ENCODE measurements around the gene CDC42BPA. TPM values are rescaled to one million over a fixed set of nuclear protein-coding genes. Genes with fewer than 3 reads are reported as not detected.

CDC42BPA gene
- polyA plus RNA-seq, 1 donor: 24.3 TPM

DNA sequence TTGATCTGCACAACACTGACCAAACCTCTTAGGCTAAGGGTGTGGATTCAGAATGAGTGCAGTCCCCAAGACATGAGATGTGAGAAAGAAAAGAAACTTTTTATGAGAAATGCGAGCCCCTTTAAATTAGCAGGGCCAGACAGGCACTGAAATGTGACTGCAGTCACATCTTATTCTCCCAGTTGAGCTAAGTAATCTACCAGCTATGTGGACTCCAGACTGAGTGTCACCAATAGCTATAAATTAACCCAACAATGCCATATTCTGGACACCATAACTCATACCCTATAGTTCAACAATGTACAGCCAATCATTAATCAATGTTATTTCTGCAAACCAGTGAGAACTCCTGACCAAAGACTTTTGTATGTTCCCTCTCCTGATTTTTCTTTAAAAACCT, 225.0 kb downstream of the CDC42BPA start:
- Histone ChIP-seq H3K4me3 (ENCODE audit: low read length) (no peak overlapping the region), H3K36me3 (ENCODE audit: control insufficient read depth, insufficient read depth, low read length) (peaks cover 5% of the 10 kb centered on the region), H3K27ac (ENCODE audit: low read length) (peak overlapping the region; percentile 71), H3K27me3 (ENCODE audit: control insufficient read depth, insufficient read depth, low read length) (no peaks in the 10 kb centered on the region), H3K4me1 (ENCODE audit: control insufficient read depth, insufficient read depth, low read length) (peaks cover 21% of the 10 kb centered on the region), H3K9me3 (ENCODE audit: control insufficient read depth, low read depth, low read length) (no peaks in the 10 kb centered on the region)
- peak in 1 of 2 donors; percentile 42 for DNase-seq
- no CpG with 5 or more reads among the region's 1 CpG for WGBS (ENCODE audit: insufficient coverage, low lambda C conversion rate)

- DNase-seq: no peak
- WGBS (ENCODE audit: insufficient coverage, low lambda C conversion rate): 100% methylated on average over 1 of the region's 1 CpG
Measured at GRCh38 chr1:227092069-227092468, 226.2 kb downstream of the CDC42BPA start.

GRCh38 chr1:227086636-227087035, 231.7 kb downstream of the CDC42BPA start:
- H3K4me3 ChIP-seq (ENCODE audit: low read length): no peak overlapping the region
- H3K4me1 ChIP-seq (ENCODE audit: control insufficient read depth, insufficient read depth, low read length): no peaks in the 10 kb centered on the region
- H3K9me3 ChIP-seq (ENCODE audit: control insufficient read depth, low read depth, low read length): no peaks in the 10 kb centered on the region
- H3K36me3 ChIP-seq (ENCODE audit: control insufficient read depth, insufficient read depth, low read length): peaks cover 18% of the 10 kb centered on the region
- H3K27me3 ChIP-seq (ENCODE audit: control insufficient read depth, insufficient read depth, low read length): no peaks in the 10 kb centered on the region
- 100% methylated on average over 1 of the region's 2 CpGs for WGBS (ENCODE audit: insufficient coverage, low lambda C conversion rate)
- DNase-seq: no peak
- H3K27ac ChIP-seq (ENCODE audit: low read length): no peak overlapping the region

More at GRCh38 chr1:227092069-227092468, 226.2 kb downstream of the CDC42BPA start:
- Histone ChIP-seq H3K27ac (ENCODE audit: low read length) (no peak overlapping the region), H3K4me1 (ENCODE audit: control insufficient read depth, insufficient read depth, low read length) (peaks cover 21% of the 10 kb centered on the region), H3K4me3 (ENCODE audit: low read length) (no peak overlapping the region), H3K27me3 (ENCODE audit: control insufficient read depth, insufficient read depth, low read length) (no peaks in the 10 kb centered on the region), H3K9me3 (ENCODE audit: control insufficient read depth, low read depth, low read length) (no peaks in the 10 kb centered on the region), H3K36me3 (ENCODE audit: control insufficient read depth, insufficient read depth, low read length) (peaks cover 9% of the 10 kb centered on the region)

DNA sequence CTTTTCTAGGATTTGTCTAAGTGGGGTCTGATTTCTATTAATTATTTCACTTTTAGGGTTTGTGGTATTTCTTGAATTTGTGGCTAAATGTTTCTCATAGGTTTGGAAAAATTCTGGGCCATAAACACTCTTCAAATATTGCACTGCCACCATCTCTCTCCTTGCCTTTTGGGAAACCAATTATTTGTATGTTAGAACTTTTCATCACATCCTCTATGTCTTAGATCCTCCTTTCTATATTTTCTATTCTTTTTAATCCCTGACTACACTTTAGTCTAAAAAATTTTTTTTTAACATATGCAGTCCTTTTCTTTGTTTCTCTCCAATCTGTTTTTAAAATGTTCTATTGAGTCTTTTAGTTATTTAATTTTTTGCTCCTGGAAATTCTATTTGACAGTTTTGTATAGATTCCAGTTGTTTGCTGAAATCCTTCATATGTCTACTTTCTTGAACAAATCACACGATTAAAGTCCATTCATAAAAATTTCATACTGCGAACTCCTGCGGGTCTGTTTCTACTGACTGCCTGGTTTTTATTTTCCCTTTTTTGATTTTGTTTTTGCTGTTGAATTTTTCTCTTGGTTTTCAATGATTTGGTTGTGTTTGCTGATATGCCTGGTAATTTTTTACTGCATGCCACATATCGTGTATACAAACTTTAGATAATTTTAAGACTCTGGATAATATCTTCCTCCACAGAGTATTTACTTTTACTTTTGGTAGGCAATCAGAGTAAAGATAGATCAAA, 235.1 kb downstream of the CDC42BPA start:
- H3K36me3 ChIP-seq (ENCODE audit: control insufficient read depth, insufficient read depth, low read length): peaks cover 13% of the 10 kb centered on the region
- no peak overlapping the region for H3K27ac ChIP-seq (ENCODE audit: low read length)
- H3K4me3 ChIP-seq (ENCODE audit: low read length): no peak overlapping the region
- DNase-seq: no peak
- 81% methylated on average over 3 of the region's 4 CpGs for WGBS (ENCODE audit: insufficient coverage, low lambda C conversion rate)
- H3K27me3 ChIP-seq (ENCODE audit: control insufficient read depth, insufficient read depth, low read length): no peaks in the 10 kb centered on the region
- H3K9me3 ChIP-seq (ENCODE audit: control insufficient read depth, low read depth, low read length): no peaks in the 10 kb centered on the region
- H3K4me1 ChIP-seq (ENCODE audit: control insufficient read depth, insufficient read depth, low read length): no peaks in the 10 kb centered on the region

- Histone ChIP-seq H3K36me3 (ENCODE audit: control insufficient read depth, insufficient read depth, low read length) (peaks cover 2% of the 10 kb centered on the region), H3K4me1 (ENCODE audit: control insufficient read depth, insufficient read depth, low read length) (no peaks in the 10 kb centered on the region), H3K27me3 (ENCODE audit: control insufficient read depth, insufficient read depth, low read length) (no peaks in the 10 kb centered on the region), H3K4me3 (ENCODE audit: low read length) (no peak overlapping the region), H3K27ac (ENCODE audit: low read length) (no peak overlapping the region), H3K9me3 (ENCODE audit: control insufficient read depth, low read depth, low read length) (no peaks in the 10 kb centered on the region)
- no peak for DNase-seq
Measured at GRCh38 chr1:227077783-227078182, 240.5 kb downstream of the CDC42BPA start.

DNA sequence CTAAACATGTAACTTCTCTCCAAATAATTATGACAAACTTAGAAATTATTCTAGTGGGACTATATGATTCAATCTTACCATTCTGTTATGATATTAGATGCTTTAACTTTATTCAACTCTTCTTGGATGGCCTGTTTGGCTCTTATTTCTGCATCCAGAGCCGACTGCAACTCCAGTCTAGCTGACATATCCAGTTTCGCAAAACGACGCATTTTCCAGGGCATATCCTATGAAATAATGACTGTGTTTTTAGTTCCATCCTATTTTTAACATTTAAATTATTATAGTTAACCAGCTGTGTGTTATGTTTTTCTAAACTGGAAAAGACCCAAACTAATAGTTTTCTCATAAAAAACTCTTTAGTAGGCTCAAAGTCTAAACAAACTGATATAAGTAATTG, 244.5 kb downstream of the CDC42BPA start:
- H3K9me3 ChIP-seq (ENCODE audit: control insufficient read depth, low read depth, low read length): no peaks in the 10 kb centered on the region
- H3K36me3 ChIP-seq (ENCODE audit: control insufficient read depth, insufficient read depth, low read length): peaks cover 4% of the 10 kb centered on the region
- no peaks in the 10 kb centered on the region for H3K27me3 ChIP-seq (ENCODE audit: control insufficient read depth, insufficient read depth, low read length)
- H3K4me1 ChIP-seq (ENCODE audit: control insufficient read depth, insufficient read depth, low read length): no peaks in the 10 kb centered on the region
- DNase-seq: no peak
- no peak overlapping the region for H3K27ac ChIP-seq (ENCODE audit: low read length)
- H3K4me3 ChIP-seq (ENCODE audit: low read length): no peak overlapping the region
- WGBS (ENCODE audit: insufficient coverage, low lambda C conversion rate): no CpG with 5 or more reads among the region's 4 CpGs

- no CpG with 5 or more reads among the region's 2 CpGs for WGBS (ENCODE audit: insufficient coverage, low lambda C conversion rate)
- no peak overlapping the region for H3K4me3 ChIP-seq (ENCODE audit: low read length)
- no peak overlapping the region for H3K27ac ChIP-seq (ENCODE audit: low read length)
- H3K4me1 ChIP-seq (ENCODE audit: control insufficient read depth, insufficient read depth, low read length): no peaks in the 10 kb centered on the region
- DNase-seq: no peak
- H3K27me3 ChIP-seq (ENCODE audit: control insufficient read depth, insufficient read depth, low read length): no peaks in the 10 kb centered on the region
- H3K36me3 ChIP-seq (ENCODE audit: control insufficient read depth, insufficient read depth, low read length): peaks cover 4% of the 10 kb centered on the region
- H3K9me3 ChIP-seq (ENCODE audit: control insufficient read depth, low read depth, low read length): no peaks in the 10 kb centered on the region
Measured at GRCh38 chr1:227072991-227073390, 245.3 kb downstream of the CDC42BPA start.

DNA sequence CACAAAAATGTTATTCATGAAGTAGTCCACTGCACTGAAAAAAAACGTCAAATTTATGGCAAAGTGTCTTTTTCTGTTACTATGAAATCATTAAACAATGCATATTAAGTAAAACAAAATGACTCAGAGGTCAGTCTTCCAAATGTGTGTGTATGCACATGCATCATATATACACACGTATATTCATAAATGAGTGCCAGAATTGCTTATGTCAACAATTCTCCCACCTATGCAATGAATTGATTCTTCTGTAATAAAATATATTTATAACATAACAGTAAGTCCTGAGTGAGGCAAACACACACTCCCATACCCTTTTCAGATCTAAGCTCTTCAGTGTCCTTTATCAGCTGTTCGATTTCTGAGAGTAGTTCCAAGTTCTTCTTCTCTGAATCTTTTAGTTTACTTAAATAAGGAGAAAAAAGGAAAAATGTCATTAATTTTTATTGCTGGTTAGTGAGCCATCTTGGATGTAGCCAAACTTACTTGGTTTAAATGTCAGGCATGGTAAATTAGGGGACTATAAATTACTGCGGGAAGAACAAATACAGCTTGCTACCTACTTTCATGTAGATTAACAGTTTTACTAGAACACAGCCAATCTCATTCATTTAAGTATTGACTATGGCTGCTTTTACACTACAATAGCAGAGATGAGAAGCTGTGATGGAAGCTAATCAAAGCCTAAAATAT, 246.3 kb downstream of the CDC42BPA start:
- WGBS (ENCODE audit: insufficient coverage, low lambda C conversion rate): 80% methylated on average over 2 of the region's 4 CpGs

GRCh38 chr1:227070638-227071285, 247.5 kb downstream of the CDC42BPA start:
- Histone ChIP-seq H3K36me3 (ENCODE audit: control insufficient read depth, insufficient read depth, low read length) (peaks cover 4% of the 10 kb centered on the region), H3K27ac (ENCODE audit: low read length) (no peak overlapping the region), H3K4me3 (ENCODE audit: low read length) (no peak overlapping the region), H3K27me3 (ENCODE audit: control insufficient read depth, insufficient read depth, low read length) (no peaks in the 10 kb centered on the region), H3K9me3 (ENCODE audit: control insufficient read depth, low read depth, low read length) (no peaks in the 10 kb centered on the region), H3K4me1 (ENCODE audit: control insufficient read depth, insufficient read depth, low read length) (no peaks in the 10 kb centered on the region)
- DNase-seq: no peak
- WGBS (ENCODE audit: insufficient coverage, low lambda C conversion rate): 81% methylated on average over 4 of the region's 4 CpGs

More for the DNA sequence above, 246.3 kb downstream of the CDC42BPA start:
- no peak overlapping the region for H3K27ac ChIP-seq (ENCODE audit: low read length)
- no peaks in the 10 kb centered on the region for H3K4me1 ChIP-seq (ENCODE audit: control insufficient read depth, insufficient read depth, low read length)
- peaks cover 4% of the 10 kb centered on the region for H3K36me3 ChIP-seq (ENCODE audit: control insufficient read depth, insufficient read depth, low read length)
- no peaks in the 10 kb centered on the region for H3K27me3 ChIP-seq (ENCODE audit: control insufficient read depth, insufficient read depth, low read length)
- no peak for DNase-seq
- no peaks in the 10 kb centered on the region for H3K9me3 ChIP-seq (ENCODE audit: control insufficient read depth, low read depth, low read length)
- no peak overlapping the region for H3K4me3 ChIP-seq (ENCODE audit: low read length)

DNA sequence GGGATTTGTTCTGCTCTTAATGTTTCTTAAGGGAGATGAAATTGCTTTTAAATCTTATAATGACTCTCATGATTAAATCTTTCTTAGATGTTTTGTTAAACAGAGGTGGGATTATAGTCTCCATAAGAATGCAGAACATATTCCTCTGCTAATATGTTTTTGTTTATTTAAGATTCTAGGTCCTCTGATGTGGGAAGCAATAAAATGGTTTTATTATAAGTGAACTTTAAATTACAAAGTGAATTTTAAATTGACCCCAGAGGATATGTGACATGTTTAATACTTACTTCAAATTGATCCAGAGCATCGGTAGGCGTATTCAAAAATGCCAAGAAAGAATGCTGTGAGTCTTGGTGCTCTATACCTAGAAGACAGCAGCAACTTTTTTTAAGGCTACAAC, 248.8 kb downstream of the CDC42BPA start:
- Histone ChIP-seq H3K27me3 (ENCODE audit: control insufficient read depth, insufficient read depth, low read length) (no peaks in the 10 kb centered on the region), H3K9me3 (ENCODE audit: control insufficient read depth, low read depth, low read length) (no peaks in the 10 kb centered on the region), H3K4me1 (ENCODE audit: control insufficient read depth, insufficient read depth, low read length) (no peaks in the 10 kb centered on the region), H3K4me3 (ENCODE audit: low read length) (no peak overlapping the region), H3K36me3 (ENCODE audit: control insufficient read depth, insufficient read depth, low read length) (peaks cover 4% of the 10 kb centered on the region), H3K27ac (ENCODE audit: low read length) (no peak overlapping the region)
- 75% methylated on average over 2 of the region's 2 CpGs for WGBS (ENCODE audit: insufficient coverage, low lambda C conversion rate)
- no peak for DNase-seq
